ENCODE measurements around the gene BSPRY. TPM values are rescaled to one million over a fixed set of nuclear protein-coding genes. Genes with fewer than 3 reads are reported as not detected.

The BSPRY gene
- total and polyA plus RNA-seq, 2 of the 13 experiments (the other 11 are each of a cell fraction or from before 2014, with no cell fraction given) = 0.09 to 0.26 TPM

DNA sequence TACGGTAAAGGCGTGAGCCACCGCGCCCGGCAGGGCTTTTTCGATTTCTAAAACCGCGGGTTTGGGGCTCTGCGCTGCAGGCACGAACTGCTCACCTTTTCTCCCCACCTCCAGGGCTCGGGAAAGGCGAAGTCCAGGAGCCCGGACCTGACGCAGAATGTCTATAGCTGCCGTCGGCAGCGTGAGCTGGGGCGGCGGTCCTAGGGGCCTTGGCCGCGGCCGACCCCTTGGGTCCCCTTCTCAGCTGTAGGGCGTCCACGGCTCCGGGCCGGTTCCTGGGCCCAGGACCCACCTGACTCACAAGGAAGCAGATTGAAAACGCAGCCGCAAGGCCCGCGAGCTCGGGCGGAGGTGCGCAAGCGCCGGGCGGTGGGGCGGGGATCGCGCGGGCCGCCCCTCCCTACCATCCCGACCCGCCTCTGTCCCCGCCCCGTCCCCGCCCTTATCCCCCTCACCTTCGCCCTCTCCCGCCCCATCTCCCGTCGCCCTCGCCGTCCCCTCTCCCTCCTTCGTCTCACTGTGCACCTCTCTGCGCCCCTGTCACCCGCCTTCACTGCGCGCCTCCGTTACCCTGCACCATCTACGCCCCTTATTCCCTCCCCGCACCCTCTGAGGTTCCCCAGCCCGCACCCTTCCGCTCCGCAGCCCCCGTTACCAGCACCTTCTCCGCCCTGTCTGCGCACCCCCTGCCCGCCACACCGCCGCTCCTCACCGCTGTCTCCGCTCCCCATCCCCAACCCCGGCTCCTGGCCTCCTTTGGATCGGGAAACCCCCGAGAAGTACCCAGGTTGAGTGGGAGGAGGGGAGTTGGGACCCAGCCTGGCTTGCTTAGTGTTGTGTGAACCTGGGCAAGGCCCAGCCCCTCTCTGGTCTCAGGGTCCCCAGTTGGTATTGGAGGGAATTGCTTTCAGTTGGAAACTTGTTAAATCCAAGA is 27.6 kb downstream of the BSPRY start, which contains the start of gene HDHD3 (continued):
- TF ChIP-seq DNMT1 (CRISPR knock-in tag; IDR thresholded peaks at IDR 0.05) (no peak; the same call in 1 of the 2 replicates), NFKBIZ (CRISPR knock-in tag; IDR thresholded peaks at IDR 0.05) (no peak), ZNF703 (CRISPR knock-in tag; IDR thresholded peaks at IDR 0.05; ENCODE audit: borderline replicate concordance) (no peak), EED (CRISPR knock-in tag; IDR thresholded peaks at IDR 0.05) (no peak), SRSF4 (IDR thresholded peaks at IDR 0.05; ENCODE audit: low read depth, low read length, poor library complexity, severe bottlenecking) (no peak), ZFP41 (CRISPR knock-in tag; IDR thresholded peaks at IDR 0.05; ENCODE audit: borderline replicate concordance) (no peak), ZNF773 (CRISPR knock-in tag; IDR thresholded peaks at IDR 0.05; ENCODE audit: borderline replicate concordance) (no peak), ZNF232 (CRISPR knock-in tag; IDR thresholded peaks at IDR 0.05; ENCODE audit: borderline replicate concordance) (no peak), TEAD3 (CRISPR knock-in tag; optimal IDR thresholded peaks at IDR 0.05; ENCODE audit: borderline replicate concordance) (peak; percentile 47), ZNF713 (CRISPR knock-in tag; IDR thresholded peaks at IDR 0.05) (peak; percentile 95), ZNF780A (CRISPR knock-in tag; IDR thresholded peaks at IDR 0.05) (no peak), GABPB1 (CRISPR knock-in tag; IDR thresholded peaks at IDR 0.05) (peak; percentile 77), ATAD3A (CRISPR knock-in tag; IDR thresholded peaks at IDR 0.05) (no peak), ZNF772 (CRISPR knock-in tag; IDR thresholded peaks at IDR 0.05) (no peak), FOXO1 (CRISPR knock-in tag; IDR thresholded peaks at IDR 0.05) (peak; percentile 12; the same call in 1 of the 2 replicates), BRD4 (CRISPR knock-in tag; IDR thresholded peaks at IDR 0.05) (no peak), GPN1 (CRISPR knock-in tag; IDR thresholded peaks at IDR 0.05; ENCODE audit: borderline replicate concordance) (no peak), HDAC6 (IDR thresholded peaks at IDR 0.05; ENCODE audit: low read depth, low read length) (no peak)
- TF ChIP-seq, protein P1, sequence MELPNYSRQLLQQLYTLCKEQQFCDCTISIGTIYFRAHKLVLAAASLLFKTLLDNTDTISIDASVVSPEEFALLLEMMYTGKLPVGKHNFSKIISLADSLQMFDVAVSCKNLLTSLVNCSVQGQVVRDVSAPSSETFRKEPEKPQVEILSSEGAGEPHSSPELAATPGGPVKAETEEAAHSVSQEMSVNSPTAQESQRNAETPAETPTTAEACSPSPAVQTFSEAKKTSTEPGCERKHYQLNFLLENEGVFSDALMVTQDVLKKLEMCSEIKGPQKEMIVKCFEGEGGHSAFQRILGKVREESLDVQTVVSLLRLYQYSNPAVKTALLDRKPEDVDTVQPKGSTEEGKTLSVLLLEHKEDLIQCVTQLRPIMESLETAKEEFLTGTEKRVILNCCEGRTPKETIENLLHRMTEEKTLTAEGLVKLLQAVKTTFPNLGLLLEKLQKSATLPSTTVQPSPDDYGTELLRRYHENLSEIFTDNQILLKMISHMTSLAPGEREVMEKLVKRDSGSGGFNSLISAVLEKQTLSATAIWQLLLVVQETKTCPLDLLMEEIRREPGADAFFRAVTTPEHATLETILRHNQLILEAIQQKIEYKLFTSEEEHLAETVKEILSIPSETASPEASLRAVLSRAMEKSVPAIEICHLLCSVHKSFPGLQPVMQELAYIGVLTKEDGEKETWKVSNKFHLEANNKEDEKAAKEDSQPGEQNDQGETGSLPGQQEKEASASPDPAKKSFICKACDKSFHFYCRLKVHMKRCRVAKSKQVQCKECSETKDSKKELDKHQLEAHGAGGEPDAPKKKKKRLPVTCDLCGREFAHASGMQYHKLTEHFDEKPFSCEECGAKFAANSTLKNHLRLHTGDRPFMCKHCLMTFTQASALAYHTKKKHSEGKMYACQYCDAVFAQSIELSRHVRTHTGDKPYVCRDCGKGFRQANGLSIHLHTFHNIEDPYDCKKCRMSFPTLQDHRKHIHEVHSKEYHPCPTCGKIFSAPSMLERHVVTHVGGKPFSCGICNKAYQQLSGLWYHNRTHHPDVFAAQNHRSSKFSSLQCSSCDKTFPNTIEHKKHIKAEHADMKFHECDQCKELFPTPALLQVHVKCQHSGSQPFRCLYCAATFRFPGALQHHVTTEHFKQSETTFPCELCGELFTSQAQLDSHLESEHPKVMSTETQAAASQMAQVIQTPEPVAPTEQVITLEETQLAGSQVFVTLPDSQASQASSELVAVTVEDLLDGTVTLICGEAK (IDR thresholded peaks at IDR 0.05) = no peak
- TF ChIP-seq, protein P1 (CRISPR knock-in tag; IDR thresholded peaks at IDR 0.05) = 0 out of 2 replicates have a peak, but pooled peaks have one; percentile 35
- TF ChIP-seq, protein P2, sequence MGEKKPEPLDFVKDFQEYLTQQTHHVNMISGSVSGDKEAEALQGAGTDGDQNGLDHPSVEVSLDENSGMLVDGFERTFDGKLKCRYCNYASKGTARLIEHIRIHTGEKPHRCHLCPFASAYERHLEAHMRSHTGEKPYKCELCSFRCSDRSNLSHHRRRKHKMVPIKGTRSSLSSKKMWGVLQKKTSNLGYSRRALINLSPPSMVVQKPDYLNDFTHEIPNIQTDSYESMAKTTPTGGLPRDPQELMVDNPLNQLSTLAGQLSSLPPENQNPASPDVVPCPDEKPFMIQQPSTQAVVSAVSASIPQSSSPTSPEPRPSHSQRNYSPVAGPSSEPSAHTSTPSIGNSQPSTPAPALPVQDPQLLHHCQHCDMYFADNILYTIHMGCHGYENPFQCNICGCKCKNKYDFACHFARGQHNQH (CRISPR knock-in tag; IDR thresholded peaks at IDR 0.05) = no peak; the same call in none of the 2 replicates
